Stimulated activated naive CD8-positive, alpha-beta T cell treated with anti-CD3 and anti-CD28 coated beads, Interleukin-15, Interleukin-2, amounts not matched to agents 100 ng/mL and 50 ng/mL, for 24 hours (primary cell): ENCODE results near the gene CALB2.
"Not testable (repeated sequence)": the region's sequence is repeated elsewhere in the genome, so short reads cannot be mapped to it uniquely, and the experiment has no call there.

Experiments used
- H3K27ac Mint-ChIP-seq: one replicate; pipeline ENCODE4 v1.8.0; 2021; ENCODE audit warnings: mild to moderate bottlenecking, mixed read lengths
- H3K27me3 Mint-ChIP-seq: one replicate; pipeline ENCODE4 v1.8.0; 2021; ENCODE audit warnings: mixed read lengths
- H3K36me3 Mint-ChIP-seq: one replicate; pipeline ENCODE4 v1.8.0; 2021; ENCODE audit warnings: low read depth, mixed read lengths
- H3K4me1 Mint-ChIP-seq: one replicate; pipeline ENCODE4 v1.8.0; 2021; ENCODE audit warnings: low read depth, mixed read lengths
- H3K4me3 Mint-ChIP-seq: one replicate; pipeline ENCODE4 v1.8.0; 2021; ENCODE audit warnings: mild to moderate bottlenecking, mixed read lengths
- H3K9me3 Mint-ChIP-seq: one replicate; pipeline ENCODE4 v1.8.0; 2021; ENCODE audit warnings: mixed read lengths

The CALB2 gene, protein sequence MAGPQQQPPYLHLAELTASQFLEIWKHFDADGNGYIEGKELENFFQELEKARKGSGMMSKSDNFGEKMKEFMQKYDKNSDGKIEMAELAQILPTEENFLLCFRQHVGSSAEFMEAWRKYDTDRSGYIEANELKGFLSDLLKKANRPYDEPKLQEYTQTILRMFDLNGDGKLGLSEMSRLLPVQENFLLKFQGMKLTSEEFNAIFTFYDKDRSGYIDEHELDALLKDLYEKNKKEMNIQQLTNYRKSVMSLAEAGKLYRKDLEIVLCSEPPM

DNA sequence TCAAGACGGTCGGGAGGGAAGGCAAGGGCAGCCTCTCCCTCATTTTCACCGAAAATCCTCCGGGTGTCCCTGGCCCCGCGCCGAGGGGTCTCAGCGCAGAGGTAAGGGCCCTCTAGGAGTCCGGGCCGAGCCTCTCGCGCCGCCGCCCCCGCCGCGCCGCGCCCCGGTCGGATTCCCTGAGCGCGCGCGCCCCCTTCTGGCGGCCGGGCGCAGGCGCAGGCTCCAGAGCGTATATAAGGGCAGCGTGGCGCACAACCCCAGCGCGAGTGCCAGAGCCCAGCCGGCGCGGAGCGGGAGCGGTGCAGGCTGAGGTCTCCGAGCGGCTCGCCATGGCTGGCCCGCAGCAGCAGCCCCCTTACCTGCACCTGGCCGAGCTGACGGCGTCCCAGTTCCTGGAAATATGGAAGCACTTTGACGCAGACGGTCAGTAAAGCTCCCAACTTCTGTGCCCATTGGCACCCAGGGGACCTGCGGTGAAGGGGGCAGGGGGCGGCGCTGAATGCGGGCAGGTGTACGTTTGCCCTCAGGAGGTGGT, at the start of gene CALB2:
Gene CALB2 (plus strand): TSS at position 260 of the 535 bp plus-strand sequence. CDS start 70 bp downstream, at position 330.
- peaks cover 4% of the 10 kb centered on the region for H3K4me1 Mint-ChIP-seq
- H3K27ac Mint-ChIP-seq: no peak within 1 kb of the TSS
- H3K36me3 Mint-ChIP-seq: no peaks in the 10 kb centered on the region
- H3K4me3 Mint-ChIP-seq: peak within 1 kb of the TSS; percentile 32
- H3K9me3 Mint-ChIP-seq: no peaks in the 10 kb centered on the region
- H3K27me3 Mint-ChIP-seq: peaks cover 20% of the 10 kb centered on the region

DNA sequence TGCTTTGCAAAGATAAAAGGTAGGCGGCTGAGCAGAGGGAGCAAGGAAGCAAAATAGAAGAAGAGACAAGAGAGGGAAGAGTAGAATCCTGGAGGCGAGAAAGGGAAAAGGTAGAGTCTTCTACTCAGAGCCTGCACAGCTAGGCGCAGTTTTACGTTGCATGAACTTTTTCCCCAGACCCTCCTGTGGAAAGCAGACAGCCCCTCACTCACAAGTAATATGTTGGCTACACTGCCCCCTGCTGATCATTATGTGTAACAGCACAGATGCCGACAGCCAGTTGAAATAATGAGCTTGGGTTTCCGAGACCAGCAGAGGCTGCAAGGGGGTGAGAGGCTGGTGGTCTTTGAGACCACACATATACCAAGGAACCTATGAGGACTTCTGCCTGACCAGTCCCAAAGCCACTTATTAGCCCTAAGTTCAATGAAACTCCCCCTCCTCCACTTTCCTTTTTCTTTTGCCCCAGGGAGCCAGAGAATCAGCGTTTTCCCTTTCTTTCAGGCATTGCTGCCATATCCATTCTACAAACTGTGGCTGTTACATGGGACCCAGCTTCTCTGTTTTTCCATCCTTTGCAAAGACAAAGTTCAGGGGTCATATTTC, 46.9 kb upstream of the CALB2 start:
- H3K4me3 Mint-ChIP-seq: no peak overlapping the region
- H3K36me3 Mint-ChIP-seq: no peaks in the 10 kb centered on the region
- H3K27ac Mint-ChIP-seq: no peak overlapping the region
- no peaks in the 10 kb centered on the region for H3K9me3 Mint-ChIP-seq
- no peaks in the 10 kb centered on the region for H3K4me1 Mint-ChIP-seq
- H3K27me3 Mint-ChIP-seq: peaks cover 52% of the 10 kb centered on the region

DNA sequence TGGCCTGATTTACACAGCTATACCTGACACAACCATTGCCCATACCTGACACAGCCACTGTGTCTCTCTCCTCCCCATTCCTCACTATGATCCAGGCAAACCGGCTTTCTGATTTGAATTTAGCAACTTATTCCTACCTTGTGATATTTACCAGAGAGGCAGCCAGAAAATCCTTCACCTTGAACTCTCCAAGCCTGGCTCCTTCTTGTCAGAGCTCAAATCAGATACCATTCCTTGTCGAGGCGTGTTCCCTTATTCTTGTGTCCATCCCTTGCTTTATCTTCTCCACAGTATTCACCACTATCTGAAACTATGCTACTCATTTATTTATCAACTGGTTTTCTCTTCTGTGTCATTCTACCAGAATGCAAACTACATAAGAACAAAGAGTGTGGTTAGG, 44.9 kb upstream of the CALB2 start:
- not testable (repeated sequence) for H3K4me3 Mint-ChIP-seq, H3K4me1 Mint-ChIP-seq, H3K27ac Mint-ChIP-seq, H3K36me3 Mint-ChIP-seq, H3K9me3 Mint-ChIP-seq
- peaks cover 45% of the 10 kb centered on the region for H3K27me3 Mint-ChIP-seq

DNA sequence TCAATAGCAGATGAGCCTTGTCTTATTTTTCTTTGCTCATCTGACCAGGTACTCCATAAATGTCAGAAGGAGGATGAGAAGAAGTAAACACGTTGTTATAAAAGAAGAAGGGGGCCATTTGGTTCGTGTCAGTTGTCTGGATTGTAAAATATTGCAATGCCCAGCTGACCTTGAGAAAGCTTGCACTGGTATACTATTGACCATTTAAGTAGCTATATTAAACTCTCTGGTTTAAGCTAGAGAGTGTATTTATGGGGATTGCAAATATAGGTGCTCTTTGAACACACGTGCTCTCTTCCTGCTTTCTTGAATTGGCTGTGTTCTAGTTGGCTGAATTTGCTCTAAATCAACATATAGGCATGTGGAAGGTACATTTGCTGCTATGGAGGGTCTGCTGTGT, 43.3 kb upstream of the CALB2 start:
- peaks cover 35% of the 10 kb centered on the region for H3K27me3 Mint-ChIP-seq
- no peaks in the 10 kb centered on the region for H3K36me3 Mint-ChIP-seq
- H3K9me3 Mint-ChIP-seq: no peaks in the 10 kb centered on the region
- no peaks in the 10 kb centered on the region for H3K4me1 Mint-ChIP-seq
- no peak overlapping the region for H3K27ac Mint-ChIP-seq
- H3K4me3 Mint-ChIP-seq: no peak overlapping the region

DNA sequence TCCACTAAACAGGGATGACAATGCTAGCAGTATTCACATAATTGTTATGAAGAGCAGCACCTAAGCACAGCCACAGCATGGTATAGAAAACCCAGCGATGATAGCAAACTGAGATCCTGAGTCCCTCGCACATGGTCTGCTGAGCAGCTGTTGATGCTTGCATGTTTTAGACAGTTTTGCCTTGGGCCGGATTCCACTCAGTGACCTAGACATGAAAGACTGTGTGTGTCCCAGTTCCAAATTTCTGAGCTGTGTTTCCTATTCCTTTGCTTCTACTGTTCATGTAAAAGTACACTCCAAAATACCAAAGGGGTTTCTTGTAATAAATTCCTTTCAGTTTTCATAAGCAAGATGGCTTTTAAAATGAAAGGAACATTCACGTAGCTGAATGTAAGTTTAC, 38.5 kb upstream of the CALB2 start:
- Mint-ChIP-seq H3K27ac (no peak overlapping the region), H3K27me3 (peaks cover 32% of the 10 kb centered on the region), H3K4me3 (no peak overlapping the region), H3K9me3 (no peaks in the 10 kb centered on the region), H3K36me3 (no peaks in the 10 kb centered on the region), H3K4me1 (no peaks in the 10 kb centered on the region)

DNA sequence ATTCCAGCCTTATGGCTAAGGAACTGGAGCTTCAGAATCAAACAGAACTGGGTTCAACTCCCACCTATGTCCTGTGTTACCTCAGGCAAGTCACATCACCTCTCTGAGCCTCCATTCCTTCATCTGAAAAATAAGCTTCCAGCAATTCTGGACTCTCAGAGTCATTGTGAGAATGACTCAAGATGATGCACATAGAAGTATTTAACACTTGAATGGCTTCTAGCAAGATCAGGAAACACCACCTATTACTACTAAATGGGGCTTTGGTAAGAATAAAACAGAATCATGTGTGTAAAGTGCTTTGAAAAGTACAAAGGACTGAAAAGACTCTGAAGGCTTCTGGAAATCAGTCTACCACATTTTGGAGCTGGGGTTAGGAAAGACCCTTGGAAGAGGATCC, 30.8 kb upstream of the CALB2 start:
- peaks cover 23% of the 10 kb centered on the region for H3K27me3 Mint-ChIP-seq
- no peaks in the 10 kb centered on the region for H3K36me3 Mint-ChIP-seq
- no peaks in the 10 kb centered on the region for H3K4me1 Mint-ChIP-seq
- H3K27ac Mint-ChIP-seq: no peak overlapping the region
- H3K4me3 Mint-ChIP-seq: no peak overlapping the region
- H3K9me3 Mint-ChIP-seq: no peaks in the 10 kb centered on the region

DNA sequence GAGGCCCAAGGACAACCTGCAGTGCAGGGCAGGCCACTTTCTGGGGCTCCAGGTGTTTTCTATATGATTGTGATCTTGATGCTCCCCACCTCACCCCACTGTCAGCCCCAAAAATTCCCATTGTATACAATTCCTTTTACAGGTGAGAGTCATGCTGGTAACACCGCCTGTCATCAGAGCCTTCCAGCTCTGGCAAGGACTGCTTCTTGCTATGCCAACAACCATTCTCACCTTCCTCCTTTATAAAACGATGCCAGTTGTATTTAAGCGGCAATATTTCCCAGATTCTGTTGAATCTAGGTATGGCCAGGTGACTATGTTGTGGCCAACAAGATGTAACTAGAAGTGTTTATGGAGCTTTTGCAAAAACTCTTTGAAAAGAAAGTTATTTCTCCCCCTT, 30.4 kb upstream of the CALB2 start:
- H3K27me3 Mint-ChIP-seq: peaks cover 23% of the 10 kb centered on the region
- H3K27ac Mint-ChIP-seq: no peak overlapping the region
- H3K9me3 Mint-ChIP-seq: no peaks in the 10 kb centered on the region
- H3K4me1 Mint-ChIP-seq: no peaks in the 10 kb centered on the region
- H3K36me3 Mint-ChIP-seq: no peaks in the 10 kb centered on the region
- no peak overlapping the region for H3K4me3 Mint-ChIP-seq

DNA sequence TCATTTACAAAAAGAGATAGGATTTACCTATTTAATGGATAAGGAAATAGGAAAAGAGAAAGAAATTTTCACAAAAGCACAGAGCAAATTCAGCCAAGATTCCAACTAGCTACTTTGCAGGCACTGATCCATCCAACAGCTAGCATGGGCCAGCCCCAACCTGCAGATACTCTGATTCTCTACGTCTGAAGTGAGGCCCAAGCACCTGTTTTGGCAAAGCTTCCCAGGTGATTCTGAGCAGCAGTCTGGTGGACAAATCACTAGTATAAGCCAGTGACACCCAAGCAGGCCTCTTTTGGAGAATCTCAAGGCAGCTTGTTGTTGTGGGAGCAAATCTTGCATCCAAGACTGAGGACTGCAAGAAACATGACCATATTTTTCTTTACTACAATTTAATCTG, 20.9 kb upstream of the CALB2 start:
- Mint-ChIP-seq H3K27me3 (peaks cover 24% of the 10 kb centered on the region), H3K9me3 (peaks cover 11% of the 10 kb centered on the region), H3K36me3 (no peaks in the 10 kb centered on the region), H3K27ac (no peak overlapping the region), H3K4me1 (no peaks in the 10 kb centered on the region), H3K4me3 (no peak overlapping the region)

DNA sequence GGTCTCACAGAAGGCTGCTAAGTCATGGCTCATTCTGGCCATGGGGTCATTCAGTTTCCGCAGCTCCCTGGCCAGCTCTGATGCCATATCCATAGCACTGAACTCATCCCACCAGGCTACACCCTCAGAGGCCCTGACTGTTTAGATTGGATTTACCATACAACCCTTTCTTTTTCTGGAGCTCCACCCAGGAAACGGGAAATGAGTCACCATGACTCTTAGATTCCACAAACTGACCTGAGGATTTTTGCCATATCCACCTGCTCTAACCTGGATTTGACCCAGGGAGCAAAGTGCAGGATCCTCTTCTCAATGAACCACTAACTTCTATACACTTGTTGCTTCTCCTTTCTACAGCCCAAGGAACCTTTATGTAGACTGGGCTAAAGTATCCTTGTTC, 20.3 kb upstream of the CALB2 start:
- Mint-ChIP-seq H3K4me1 (no peaks in the 10 kb centered on the region), H3K27me3 (peaks cover 24% of the 10 kb centered on the region), H3K36me3 (no peaks in the 10 kb centered on the region), H3K27ac (no peak overlapping the region), H3K4me3 (no peak overlapping the region), H3K9me3 (peaks cover 11% of the 10 kb centered on the region)

DNA sequence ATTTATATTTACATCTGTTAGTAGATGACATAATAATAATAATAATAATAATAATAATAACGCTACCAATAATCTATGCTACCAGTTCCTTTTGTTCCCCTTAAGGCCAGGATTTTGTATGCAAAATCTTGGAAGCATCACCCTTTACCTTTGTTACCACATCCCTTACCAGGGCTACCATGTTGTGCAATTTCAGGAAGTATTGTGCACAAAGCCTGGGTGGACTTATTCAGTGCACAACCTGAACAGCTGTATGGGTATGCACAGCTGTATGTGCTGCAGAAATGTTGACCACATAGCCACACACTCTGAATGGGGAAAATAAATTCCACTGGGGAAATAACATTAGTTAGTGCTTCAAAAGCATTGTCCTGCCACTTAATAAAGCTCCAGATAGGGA, 19.9 kb upstream of the CALB2 start:
- H3K4me1 Mint-ChIP-seq: no peaks in the 10 kb centered on the region
- no peak overlapping the region for H3K27ac Mint-ChIP-seq
- H3K36me3 Mint-ChIP-seq: no peaks in the 10 kb centered on the region
- H3K4me3 Mint-ChIP-seq: no peak overlapping the region
- H3K27me3 Mint-ChIP-seq: peaks cover 24% of the 10 kb centered on the region
- H3K9me3 Mint-ChIP-seq: peaks cover 11% of the 10 kb centered on the region

DNA sequence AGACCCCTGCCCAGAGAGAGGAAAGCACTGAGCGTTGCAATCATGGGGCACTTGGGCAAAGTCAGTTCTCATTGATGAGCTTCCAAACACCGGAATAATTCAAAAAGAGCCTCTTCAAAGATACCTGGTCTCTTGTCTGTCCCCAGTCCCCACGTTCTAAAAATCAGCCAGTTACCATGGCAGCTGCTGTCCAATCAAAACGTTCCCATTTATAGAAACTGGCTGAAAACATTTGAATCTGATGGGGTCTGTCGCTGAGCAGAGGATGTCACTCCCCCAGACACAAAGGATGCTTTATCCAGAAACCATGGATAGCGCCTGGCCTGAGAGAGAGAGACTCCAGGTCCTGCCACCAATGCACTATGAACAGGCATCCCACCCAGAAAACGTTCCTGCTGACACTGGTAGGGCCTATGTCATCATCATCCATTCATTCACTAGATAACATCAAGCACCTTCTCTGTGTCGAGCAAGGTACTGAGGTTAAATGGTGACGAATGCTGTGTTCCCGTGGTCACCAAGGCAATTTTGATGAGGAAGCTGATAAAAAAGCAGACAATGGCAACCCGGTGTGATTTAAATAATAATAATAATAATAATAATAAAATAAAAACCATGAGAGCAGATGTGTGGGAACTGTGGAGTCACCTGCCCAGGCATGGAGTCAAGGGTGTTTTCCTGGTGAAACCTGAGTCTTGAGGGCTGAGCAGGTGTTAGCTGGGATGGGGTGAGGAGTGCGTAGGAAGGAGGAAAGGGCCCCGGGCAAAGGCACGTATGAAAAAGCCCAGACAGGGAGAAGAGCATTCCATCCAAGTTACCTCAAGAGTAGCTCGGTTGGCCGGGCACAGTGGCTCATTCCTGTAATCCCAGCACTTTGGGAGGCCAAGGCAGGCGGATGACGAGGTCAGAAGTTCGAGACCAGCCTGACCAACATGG, 19.0 kb upstream of the CALB2 start:
- Mint-ChIP-seq H3K4me3 (no peak overlapping the region), H3K27me3 (peaks cover 24% of the 10 kb centered on the region), H3K4me1 (no peaks in the 10 kb centered on the region), H3K36me3 (no peaks in the 10 kb centered on the region), H3K27ac (no peak overlapping the region), H3K9me3 (peaks cover 11% of the 10 kb centered on the region)

DNA sequence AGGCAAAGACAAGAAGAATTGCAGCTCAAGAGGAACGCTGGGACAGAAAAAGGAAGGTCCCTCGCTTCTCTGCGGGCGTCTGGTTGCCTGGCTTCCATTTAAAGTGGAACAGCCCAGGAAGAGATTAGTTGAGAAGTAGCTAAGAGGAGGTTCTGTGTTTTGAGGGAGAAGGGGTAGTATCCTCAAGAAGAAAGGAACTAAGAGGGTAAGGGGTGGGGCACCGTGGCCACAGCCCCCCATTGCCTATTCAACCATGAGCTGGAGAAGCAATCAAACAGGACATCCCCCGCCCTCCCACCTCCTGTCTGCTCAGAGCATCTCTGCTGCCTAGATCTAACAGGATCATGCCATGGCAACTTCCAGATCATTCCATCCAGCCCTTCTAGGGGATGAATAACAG, 18.1 kb upstream of the CALB2 start:
- Mint-ChIP-seq H3K36me3 (no peaks in the 10 kb centered on the region), H3K9me3 (peaks cover 6% of the 10 kb centered on the region), H3K4me3 (no peak overlapping the region), H3K4me1 (no peaks in the 10 kb centered on the region), H3K27me3 (peaks cover 18% of the 10 kb centered on the region), H3K27ac (no peak overlapping the region)

DNA sequence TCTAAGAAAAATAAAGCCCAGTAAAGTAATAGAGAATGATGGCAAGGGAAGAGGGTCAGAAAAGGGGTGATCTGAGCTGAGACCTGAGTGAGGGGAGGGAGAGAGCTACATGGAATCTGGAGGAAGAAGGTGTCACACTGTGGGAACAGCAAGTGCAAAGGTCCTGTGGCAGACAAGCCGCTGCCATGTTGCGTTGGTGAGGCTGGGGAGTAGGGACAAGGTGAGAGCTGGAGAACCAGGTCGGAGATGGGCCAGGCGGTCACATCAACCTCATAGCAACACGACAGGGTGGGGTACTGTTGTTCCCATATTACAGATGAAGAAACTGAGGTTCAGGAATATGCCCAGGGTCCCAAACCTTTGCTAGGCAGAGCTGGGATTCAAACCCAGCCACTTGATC, 16.6 kb upstream of the CALB2 start:
- Mint-ChIP-seq H3K4me3 (no peak overlapping the region), H3K36me3 (no peaks in the 10 kb centered on the region), H3K27me3 (peaks cover 14% of the 10 kb centered on the region)

DNA sequence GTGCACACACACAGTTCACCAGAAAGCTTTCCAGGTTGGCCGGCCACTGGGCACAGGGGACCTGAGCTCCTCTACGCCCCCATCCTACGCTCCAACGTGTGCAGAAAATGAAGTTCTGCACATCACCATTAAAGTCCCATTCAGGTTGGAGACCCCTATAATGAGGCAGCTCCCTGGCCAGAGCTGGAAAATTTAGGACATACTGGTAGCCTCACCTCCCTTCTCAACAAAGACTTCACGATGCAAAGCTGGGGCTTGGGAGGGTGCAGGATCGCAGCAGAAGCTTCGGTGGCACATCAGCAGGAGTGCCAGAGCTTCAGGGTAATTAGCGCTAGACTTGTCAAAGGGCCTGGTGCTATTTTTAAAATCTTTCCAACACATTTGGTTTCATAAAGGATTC, 15.4 kb upstream of the CALB2 start:
- H3K4me3 Mint-ChIP-seq: no peak overlapping the region
- H3K9me3 Mint-ChIP-seq: no peaks in the 10 kb centered on the region
- no peaks in the 10 kb centered on the region for H3K36me3 Mint-ChIP-seq
- H3K27ac Mint-ChIP-seq: no peak overlapping the region
- H3K27me3 Mint-ChIP-seq: peaks cover 14% of the 10 kb centered on the region
- H3K4me1 Mint-ChIP-seq: no peaks in the 10 kb centered on the region

More for the DNA sequence above, 16.6 kb upstream of the CALB2 start:
- Mint-ChIP-seq H3K4me1 (no peaks in the 10 kb centered on the region), H3K27ac (no peak overlapping the region), H3K9me3 (no peaks in the 10 kb centered on the region)

DNA sequence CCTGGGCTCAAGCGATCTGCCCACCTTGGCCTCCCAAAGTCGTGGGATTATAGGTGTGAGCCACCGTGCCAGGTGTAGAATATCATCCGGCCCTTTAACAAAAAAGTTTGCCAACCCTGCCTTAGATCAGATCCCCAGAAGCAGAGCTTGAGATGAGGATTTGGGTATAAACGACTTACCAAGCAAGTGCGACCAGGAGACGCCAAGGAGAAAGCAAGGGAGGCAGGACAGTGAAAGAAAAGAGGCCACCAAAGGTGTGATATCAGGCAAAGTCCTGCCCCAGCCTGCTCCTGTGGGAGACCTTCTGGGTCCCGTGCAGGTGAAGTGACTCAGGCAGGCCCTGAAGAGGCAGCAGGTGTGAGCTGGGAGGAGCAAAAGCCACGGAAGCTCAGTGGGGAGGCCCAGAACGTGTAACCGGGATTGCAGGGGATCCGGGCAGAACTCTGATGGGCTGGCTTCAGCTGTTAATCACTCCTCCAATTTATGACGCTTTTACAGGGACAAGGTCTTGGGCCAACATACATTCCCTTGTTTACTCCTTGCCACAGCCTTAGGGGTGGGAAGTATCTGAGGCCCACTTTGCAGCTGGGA, 14.1 kb upstream of the CALB2 start:
- no peak overlapping the region for H3K4me3 Mint-ChIP-seq
- peaks cover 7% of the 10 kb centered on the region for H3K27me3 Mint-ChIP-seq
- H3K4me1 Mint-ChIP-seq: no peaks in the 10 kb centered on the region
- no peak overlapping the region for H3K27ac Mint-ChIP-seq
- H3K9me3 Mint-ChIP-seq: no peaks in the 10 kb centered on the region
- no peaks in the 10 kb centered on the region for H3K36me3 Mint-ChIP-seq
